ENCODE data around the gene ADAMTS3. TPM values are rescaled to one million over a fixed set of nuclear protein-coding genes. Genes with fewer than 3 reads are reported as not detected.
A peak's percentile ranks its signal among the peaks of the same experiment; 100 is the strongest.

ADAMTS3 gene
- total and polyA plus RNA-seq, 9 of the 15 experiments (the other 6 are each of a cell fraction or from before 2014, with no cell fraction given): 4.0 to 18.0 (median 12.1) TPM

DNA sequence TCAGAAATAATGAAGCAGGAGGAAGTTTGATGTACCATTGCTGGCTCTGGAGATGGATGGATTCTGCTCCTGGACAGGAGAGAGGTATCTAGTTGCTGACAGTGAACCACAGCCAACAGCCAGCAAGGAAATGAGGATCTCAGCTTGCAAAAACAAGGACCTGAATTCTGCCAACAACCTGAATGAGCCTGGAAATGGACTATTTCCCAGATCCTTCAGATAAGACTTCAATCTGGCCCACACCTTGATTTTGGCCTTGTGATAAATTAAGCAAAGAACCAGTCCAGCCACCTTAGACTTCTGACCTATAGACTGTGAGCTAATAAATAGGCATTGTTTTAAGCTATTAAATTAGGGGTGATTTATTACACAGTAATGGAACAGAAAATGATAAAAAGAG is 220.3 kb downstream of the ADAMTS3 start (continued):
- no peak for TF ChIP-seq ELF4 (CRISPR knock-in tag; IDR thresholded peaks at IDR 0.05)

DNA sequence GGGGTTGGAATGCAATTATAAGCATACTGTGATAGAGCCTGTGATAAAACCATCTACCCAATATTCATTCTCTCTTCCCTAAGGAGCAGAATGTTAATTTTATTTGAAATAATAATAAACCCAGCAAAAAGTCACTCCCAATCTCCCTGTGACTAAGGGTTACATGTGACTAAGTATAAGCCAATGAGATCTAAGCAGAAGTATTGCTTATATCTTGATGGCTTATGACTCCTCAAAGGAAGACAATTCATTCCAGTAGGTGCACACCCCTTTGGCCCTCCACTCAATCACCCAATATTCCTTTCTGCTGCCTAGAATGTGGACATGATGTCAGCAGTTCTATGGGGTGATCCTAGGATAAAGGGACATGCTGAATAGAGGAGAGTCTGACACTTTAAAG is 224.6 kb downstream of the ADAMTS3 start:
- H2AFZ ChIP-seq (ENCODE audit: low read depth, low read length): no peak overlapping the region
- peak; percentile 42; the same call in 2 of the 3 replicates for ATAC-seq
- no peaks in the 10 kb centered on the region for H4K20me1 ChIP-seq (replicated peaks; ENCODE audit: control insufficient read depth, insufficient read depth, low read length)
- no peak for FAIRE-seq
- H3K4me2 ChIP-seq (ENCODE audit: insufficient read depth, low read length): no peak overlapping the region
- H3K4me1 ChIP-seq (replicated peaks in 1 of 2; ENCODE audit: control insufficient read depth in 2 of 2, insufficient read depth in 2 of 2, low read length in 2 of 2): no peaks in the 10 kb centered on the region
- no TSS peak for BruUV-seq (replicated peaks)
- no peaks in the 10 kb centered on the region for H3K79me2 ChIP-seq (ENCODE audit: control insufficient read depth, insufficient read depth, low read length)
- TF ChIP-seq, protein P1, sequence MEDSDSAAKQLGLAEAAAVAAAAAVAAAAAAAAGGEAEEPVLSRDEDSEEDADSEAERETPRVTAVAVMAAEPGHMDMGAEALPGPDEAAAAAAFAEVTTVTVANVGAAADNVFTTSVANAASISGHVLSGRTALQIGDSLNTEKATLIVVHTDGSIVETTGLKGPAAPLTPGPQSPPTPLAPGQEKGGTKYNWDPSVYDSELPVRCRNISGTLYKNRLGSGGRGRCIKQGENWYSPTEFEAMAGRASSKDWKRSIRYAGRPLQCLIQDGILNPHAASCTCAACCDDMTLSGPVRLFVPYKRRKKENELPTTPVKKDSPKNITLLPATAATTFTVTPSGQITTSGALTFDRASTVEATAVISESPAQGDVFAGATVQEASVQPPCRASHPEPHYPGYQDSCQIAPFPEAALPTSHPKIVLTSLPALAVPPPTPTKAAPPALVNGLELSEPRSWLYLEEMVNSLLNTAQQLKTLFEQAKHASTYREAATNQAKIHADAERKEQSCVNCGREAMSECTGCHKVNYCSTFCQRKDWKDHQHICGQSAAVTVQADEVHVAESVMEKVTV (CRISPR knock-in tag; IDR thresholded peaks at IDR 0.05): no peak
- TF ChIP-seq FOXM1 (IDR thresholded peaks at IDR 0.05; ENCODE audit: low read depth) (no peak), FOXM1 (CRISPR knock-in tag; IDR thresholded peaks at IDR 0.05; ENCODE audit: low read depth) (no peak), TARDBP (IDR thresholded peaks at IDR 0.05) (no peak)
- H3K9ac ChIP-seq (ENCODE audit: insufficient read depth in 1 of 2, low read depth in 2 of 2, low read length in 2 of 2): no peak overlapping the region
- in situ Hi-C loops (cut with MboI) (no loop called here), intact Hi-C loops (cut with micrococcal nuclease) (no loop called here)
- H3K9me1 ChIP-seq (ENCODE audit: control insufficient read depth, insufficient read depth, low read length): no peaks in the 10 kb centered on the region
- no peaks in the 10 kb centered on the region for H3K9me3 ChIP-seq (replicated peaks; ENCODE audit: control insufficient read depth, insufficient read depth, low read depth, low read length)
- H3K4me3 ChIP-seq: no peak overlapping the region
- H3K27ac ChIP-seq (ENCODE audit: extremely low read depth, low read depth, low read length): no peak overlapping the region
- CTCF ChIA-PET (ENCODE audit: low intra/inter-chr PET ratio): no interaction called here
- no peaks in the 10 kb centered on the region for H3K27me3 ChIP-seq (ENCODE audit: control insufficient read depth in 2 of 2, insufficient read depth in 2 of 2, low read length in 2 of 2)
- DNase-seq (ENCODE audit: extremely low read depth in 1 of 4, low spot score in 3 of 4): peak in 1 of 4 experiments; percentile 9
- POLR2A ChIA-PET: no interaction called here
- H3K36me3 ChIP-seq (ENCODE audit: control insufficient read depth, insufficient read depth, low read length): no peaks in the 10 kb centered on the region

Measured in K562 (cell line).